Ovary (tissue), 9 donors: ENCODE data around the gene PTPRCAP. TPM values are rescaled to one million over a fixed set of nuclear protein-coding genes. Genes with fewer than 3 reads are reported as not detected.

Source experiments
- DNase-seq, 5 donors: peaks; one replicate each; pipeline ENCODE4 v3.0.0-alpha.2; 2019 to 2020
- H3K27ac ChIP-seq, 2 donors: fragments of 200-600 bp; one replicate each; pipeline versions ENCODE4 v1.5.1 to v1.8.0; 2019 to 2022
- H3K27me3 ChIP-seq: fragments of 200-600 bp; one replicate; pipeline ENCODE4 v1.8.0; 2022
- H3K36me3 ChIP-seq: fragments of 200-600 bp; sonication (generic); one replicate; pipeline ENCODE4 v1.5.1; 2019
- H3K4me1 ChIP-seq: one replicate; pipeline ENCODE4 v1.8.1; 2013; ENCODE audit warnings: mild to moderate bottlenecking, moderate library complexity; ENCODE audit not compliant: insufficient read depth
- H3K4me3 ChIP-seq: fragments of 200-600 bp; sonication (generic); one replicate; pipeline ENCODE4 v1.5.1; 2017
- H3K9me3 ChIP-seq, 2 donors: fragments of 200-600 bp in 1 of 2; sonication (generic) in 1 of 2; one replicate each; pipeline versions ENCODE4 v1.5.1 to v1.8.1; 2013 to 2019; ENCODE audit warnings: mild to moderate bottlenecking in 1 of 2, moderate library complexity in 1 of 2
- CTCF ChIP-seq, 3 donors: fragments of 450-650 bp in 2 of 3; fragments of 200-600 bp in 1 of 3; IDR thresholded peaks; one replicate each; pipeline versions ENCODE4 v1.5.1 to v1.8.0; 2016 to 2022; ENCODE audit warnings: antibody characterized with exemption in 3 of 3, mild to moderate bottlenecking in 1 of 3
- EP300 ChIP-seq: sonication (generic); formaldehyde crosslinking; IDR thresholded peaks from one replicate; pipeline ENCODE4 v1.6.1; 2017; ENCODE audit warnings: antibody characterized with exemption
- POLR2A ChIP-seq: fragments of 450-650 bp; IDR thresholded peaks from one replicate; pipeline ENCODE4 v1.6.1; 2017; ENCODE audit warnings: antibody characterized with exemption, mild to moderate bottlenecking, moderate library complexity
- whole genome bisulfite sequencing, 3 donors: extraction: QIAGEN DNeasy Blood & Tissue Kit in 1 of 3; methylation state at CpG; one replicate each; pipeline versions ENCODE4 v1.1.5 to v1.1.7; 2013 to 2017; 5-methylcytosine and 5-hydroxymethylcytosine counted together
- intact Hi-C, 4 donors: fragments of 100-400 bp; cut with DNase I; formaldehyde crosslinking; loops; one replicate each; pipeline versions ENCODE4 v1.11.0 to v1.15.1; 2022 to 2023
- polyA plus RNA-seq, 2 donors: library from polyadenylated mRNA; stranded (reverse); fragments of 200-250 nt in 1 of 2; fragments of 350-450 nt in 1 of 2; fragmentation: Illumina TruSeq in 1 of 2; extraction: RNeasy Lipid Tissue Mini Kit (QIAGEN cat#74804) in 1 of 2; gene quantifications; one replicate each; pipeline ENCODE4 v1.2.3, GENCODE V29; 2013 to 2014
- total RNA-seq, 7 donors: library from RNA; depleted of rRNA in 2 of 7; stranded (reverse); fragments of >200 nt in 2 of 7; fragmentation: NEBNext Ultra II Directional in 3 of 7; extraction: Animal tissue kit (Norgen Biotek cat#: 25700) in 3 of 7; gene quantifications; one replicate each; pipeline versions ENCODE4 v1.1.0 to v1.2.4, GENCODE V29; 2016 to 2023
- donor health status: DM: no; HTN: no; CAD: no; lungs with moderate emphysema.
- donor health status: DM: no; HTN: no; CAD: no.
- donor health status: Bipolar disorder and iron deficiency.
- donor health status: DM: yes; HTN: yes; CAD: no.
- donor health status: DM: no; HTN: no; CAD: no.
- donor health status: DM: yes; HTN: yes; CAD: no.

The PTPRCAP gene
- total and polyA plus RNA-seq, 9 donors = 2.4 to 10.7 (median 4.2) TPM; not detected in 1

- Histone ChIP-seq H3K27me3 (no peaks in the 10 kb centered on the region), H3K36me3 (no peaks in the 10 kb centered on the region), H3K9me3 (no peaks in the 10 kb centered on the region), H3K4me3 (no peak overlapping the region), H3K27ac (no peak overlapping the region), H3K4me1 (peaks cover under 1% of the 10 kb centered on the region)
- intact Hi-C loops = loop anchor here in 1 of 4 donors (10.0 kb wide), 1 partner anchor 98 kb away; the partner anchor contains the start of genes CDK2AP2 and PITPNM1
- no peak for DNase-seq
- WGBS, 3 donors = 27 to 36% (median 30%) methylated on average over 12 of the region's 12 CpGs
- TF ChIP-seq CTCF (IDR thresholded peaks at IDR 0.05) = no peak
- no peak for TF ChIP-seq EP300
- no peak for TF ChIP-seq POLR2A
Measured at GRCh38 chr11:67406969-67407687, 30.4 kb downstream of the PTPRCAP start.

GRCh38 chr11:67406420-67406968 is 31.0 kb downstream of the PTPRCAP start:
- no peak for TF ChIP-seq POLR2A
- TF ChIP-seq CTCF (IDR thresholded peaks at IDR 0.05) = no peak
- no peak for TF ChIP-seq EP300
- no peak for DNase-seq
- Histone ChIP-seq H3K27ac (no peak overlapping the region), H3K9me3 (no peaks in the 10 kb centered on the region), H3K27me3 (no peaks in the 10 kb centered on the region), H3K36me3 (no peaks in the 10 kb centered on the region), H3K4me1 (peaks cover 1% of the 10 kb centered on the region), H3K4me3 (no peak overlapping the region)
- 55 to 73% (median 58%) methylated on average over 17 to 18 of the region's 18 CpGs for WGBS, 3 donors
- intact Hi-C loops = loop anchor here in 1 of 4 donors (10.0 kb wide), 1 partner anchor 98 kb away; the partner anchor contains the start of genes CDK2AP2 and PITPNM1

GRCh38 chr11:67405688-67406339 is 31.7 kb downstream of the PTPRCAP start:
- TF ChIP-seq POLR2A (no peak), EP300 (no peak), CTCF (IDR thresholded peaks at IDR 0.05) (no peak)
- 78 to 90% (median 79%) methylated on average over 6 to 9 of the region's 9 CpGs for WGBS, 3 donors
- H3K9me3 ChIP-seq = no peaks in the 10 kb centered on the region
- H3K4me1 ChIP-seq = peaks cover 1% of the 10 kb centered on the region
- H3K4me3 ChIP-seq = no peak overlapping the region
- no peak for DNase-seq
- no peak overlapping the region for H3K27ac ChIP-seq
- intact Hi-C loops = loop anchor here in 1 of 4 donors (10.0 kb wide), 1 partner anchor 99 kb away; the partner anchor contains the start of genes CDK2AP2 and PITPNM1
- no peaks in the 10 kb centered on the region for H3K36me3 ChIP-seq
- no peaks in the 10 kb centered on the region for H3K27me3 ChIP-seq

- no peaks in the 10 kb centered on the region for H3K36me3 ChIP-seq
- intact Hi-C loops = loop anchor here in 1 of 4 donors (10.0 kb wide), 1 partner anchor 100 kb away; the partner anchor contains the start of genes CDK2AP2 and PITPNM1
- no peaks in the 10 kb centered on the region for H3K9me3 ChIP-seq
- no peaks in the 10 kb centered on the region for H3K27me3 ChIP-seq
- DNase-seq = no peak
- TF ChIP-seq CTCF (IDR thresholded peaks at IDR 0.05) = no peak
- TF ChIP-seq EP300 = no peak
- TF ChIP-seq POLR2A = no peak
- H3K4me3 ChIP-seq = no peak overlapping the region
- no peak overlapping the region for H3K27ac ChIP-seq
- peaks cover 1% of the 10 kb centered on the region for H3K4me1 ChIP-seq
- 78 to 91% (median 79%) methylated on average over 6 of the region's 6 CpGs for WGBS, 3 donors
Measured at GRCh38 chr11:67405196-67405567, 32.3 kb downstream of the PTPRCAP start.
